Psoas muscle (tissue), 8 donors: ENCODE results near the gene METRN. TPM values are rescaled to one million over a fixed set of nuclear protein-coding genes. Genes with fewer than 3 reads are reported as not detected.

Experiments
- ATAC-seq, 4 donors: fragments of 200-7000 bp; cut with Tn5 transposase; one replicate each; pipeline ENCODE4 v1.9.1; 2020; ENCODE audit warnings: moderate library complexity in 3 of 4, mild to moderate bottlenecking in 2 of 4
- DNase-seq, 2 donors: peaks; one replicate each; pipeline ENCODE4 v3.0.0-alpha.2; 2020
- H3K27ac ChIP-seq: fragments of 200-600 bp; one replicate; pipeline ENCODE4 v1.8.0; 2022
- H3K27me3 ChIP-seq, 3 donors: fragments of 200-600 bp in 1 of 3; one replicate each; pipeline versions ENCODE4 v1.6.1 to v1.8.0; 2013 to 2022; ENCODE audit warnings: low read length in 2 of 3, mild to moderate bottlenecking in 2 of 3, moderate library complexity in 1 of 3; ENCODE audit not compliant: insufficient read depth in 3 of 3
- H3K36me3 ChIP-seq, 2 donors: fragments of 200-600 bp in 1 of 2; one replicate each; pipeline versions ENCODE4 v1.6.1 to v1.8.0; 2013 to 2022; ENCODE audit warnings: low read depth in 1 of 2, mild to moderate bottlenecking in 1 of 2, moderate library complexity in 1 of 2; ENCODE audit not compliant: insufficient read depth in 1 of 2
- H3K4me1 ChIP-seq: fragments of 200-600 bp; one replicate; pipeline ENCODE4 v1.8.0; 2022
- H3K4me3 ChIP-seq: fragments of 200-600 bp; one replicate; pipeline ENCODE4 v1.8.0; 2022; ENCODE audit warnings: mild to moderate bottlenecking
- H3K9me3 ChIP-seq: fragments of 200-600 bp; one replicate; pipeline ENCODE4 v1.8.0; 2022
- WGBS, 3 donors: extraction: QIAGEN DNeasy Blood & Tissue Kit; methylation state at CpG; one replicate each; pipeline versions ENCODE4 v1.1.6 to v1.1.7; 2013; 5-methylcytosine and 5-hydroxymethylcytosine counted together
- intact Hi-C, 2 donors: fragments of 100-400 bp; cut with DNase I; formaldehyde crosslinking; loops; one replicate each; pipeline versions ENCODE4 v1.11.0 to v1.14.2; 2022
- polyA plus RNA-seq, 3 donors: library from polyadenylated mRNA; stranded (reverse); fragments of 200-250 nt; gene quantifications; one replicate each; pipeline ENCODE4 v1.2.3, GENCODE V29; 2013
- total RNA-seq, 4 donors: library from RNA; stranded (reverse); fragmentation: NEBNext Ultra II Directional in 2 of 4; extraction: Animal tissue kit (Norgen Biotek cat#: 25700) in 2 of 4; gene quantifications; one replicate each; pipeline versions ENCODE4 v1.2.1 to v1.2.4, GENCODE V29; 2021 to 2023
- TF ChIP-seq, protein P1 (sequence below): fragments of 200-600 bp; IDR thresholded peaks from one replicate; pipeline ENCODE4 v1.8.0; 2022; ENCODE audit warnings: antibody characterized with exemption
- donor health status: healthy with polysubstance abuse.
- donor health status: DM: no; HTN: no; CAD: no; lungs with moderate emphysema.
- donor health status: Bipolar disorder and iron deficiency.
- donor health status: healthy.
- donor health status: DM: yes; HTN: yes; CAD: no.
- donor health status: DM: no; HTN: no; CAD: no.
- donor health status: DM: no; HTN: no; CAD: no.
- donor health status: DM: yes; HTN: yes; CAD: no.

The METRN gene
- total and polyA plus RNA-seq, 7 donors = 17.9 to 28.0 (median 22.8) TPM

DNA sequence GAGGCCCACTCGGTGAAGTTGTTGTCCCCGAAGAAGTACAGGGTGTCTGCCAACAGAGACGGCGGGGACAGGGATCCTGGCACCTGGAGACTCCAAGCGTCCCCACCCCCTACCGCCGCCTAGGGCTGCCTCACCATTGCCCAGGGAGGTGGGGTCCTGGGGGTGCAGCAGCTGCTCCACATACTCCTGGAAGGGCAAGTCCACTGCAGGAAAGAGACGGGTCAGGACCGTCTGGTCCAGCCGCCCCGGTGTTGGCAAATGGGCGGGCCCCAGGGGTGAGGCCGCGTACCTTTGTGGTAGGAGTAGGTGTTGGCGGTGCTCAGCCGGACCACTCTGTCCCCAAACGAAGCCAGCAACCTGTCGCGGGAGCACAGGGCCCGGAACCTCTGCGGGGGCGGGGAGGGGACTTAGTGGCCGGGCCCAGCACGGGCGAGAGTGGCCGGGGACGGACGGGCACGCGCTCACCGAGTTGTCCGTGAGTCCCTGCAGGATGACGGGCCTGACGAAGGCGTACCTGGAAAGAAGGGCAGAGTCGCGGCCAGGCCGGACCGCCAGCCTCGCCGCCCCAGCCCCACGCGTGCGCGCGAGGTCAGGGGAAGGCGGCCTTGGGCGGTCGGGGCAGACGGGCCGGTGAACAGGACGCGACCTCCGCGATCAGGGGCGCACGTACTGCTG is 31.4 kb upstream of the METRN start:
- Histone ChIP-seq H3K27me3 (no peaks in the 10 kb centered on the region), H3K4me1 (peaks cover 43% of the 10 kb centered on the region), H3K9me3 (no peaks in the 10 kb centered on the region), H3K36me3 (peaks cover 5 to 34% of the 10 kb centered on the region in 2 donors), H3K27ac (peak overlapping the region; percentile 68), H3K4me3 (peak overlapping the region; percentile 79)
- DNase-seq = no peak
- TF ChIP-seq, protein P1, sequence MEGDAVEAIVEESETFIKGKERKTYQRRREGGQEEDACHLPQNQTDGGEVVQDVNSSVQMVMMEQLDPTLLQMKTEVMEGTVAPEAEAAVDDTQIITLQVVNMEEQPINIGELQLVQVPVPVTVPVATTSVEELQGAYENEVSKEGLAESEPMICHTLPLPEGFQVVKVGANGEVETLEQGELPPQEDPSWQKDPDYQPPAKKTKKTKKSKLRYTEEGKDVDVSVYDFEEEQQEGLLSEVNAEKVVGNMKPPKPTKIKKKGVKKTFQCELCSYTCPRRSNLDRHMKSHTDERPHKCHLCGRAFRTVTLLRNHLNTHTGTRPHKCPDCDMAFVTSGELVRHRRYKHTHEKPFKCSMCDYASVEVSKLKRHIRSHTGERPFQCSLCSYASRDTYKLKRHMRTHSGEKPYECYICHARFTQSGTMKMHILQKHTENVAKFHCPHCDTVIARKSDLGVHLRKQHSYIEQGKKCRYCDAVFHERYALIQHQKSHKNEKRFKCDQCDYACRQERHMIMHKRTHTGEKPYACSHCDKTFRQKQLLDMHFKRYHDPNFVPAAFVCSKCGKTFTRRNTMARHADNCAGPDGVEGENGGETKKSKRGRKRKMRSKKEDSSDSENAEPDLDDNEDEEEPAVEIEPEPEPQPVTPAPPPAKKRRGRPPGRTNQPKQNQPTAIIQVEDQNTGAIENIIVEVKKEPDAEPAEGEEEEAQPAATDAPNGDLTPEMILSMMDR = no peak
- ATAC-seq = no peak
- 12 to 17% (median 12%) methylated on average over 31 to 57 of the region's 57 CpGs for WGBS, 3 donors
- intact Hi-C loops = no loop called here

DNA sequence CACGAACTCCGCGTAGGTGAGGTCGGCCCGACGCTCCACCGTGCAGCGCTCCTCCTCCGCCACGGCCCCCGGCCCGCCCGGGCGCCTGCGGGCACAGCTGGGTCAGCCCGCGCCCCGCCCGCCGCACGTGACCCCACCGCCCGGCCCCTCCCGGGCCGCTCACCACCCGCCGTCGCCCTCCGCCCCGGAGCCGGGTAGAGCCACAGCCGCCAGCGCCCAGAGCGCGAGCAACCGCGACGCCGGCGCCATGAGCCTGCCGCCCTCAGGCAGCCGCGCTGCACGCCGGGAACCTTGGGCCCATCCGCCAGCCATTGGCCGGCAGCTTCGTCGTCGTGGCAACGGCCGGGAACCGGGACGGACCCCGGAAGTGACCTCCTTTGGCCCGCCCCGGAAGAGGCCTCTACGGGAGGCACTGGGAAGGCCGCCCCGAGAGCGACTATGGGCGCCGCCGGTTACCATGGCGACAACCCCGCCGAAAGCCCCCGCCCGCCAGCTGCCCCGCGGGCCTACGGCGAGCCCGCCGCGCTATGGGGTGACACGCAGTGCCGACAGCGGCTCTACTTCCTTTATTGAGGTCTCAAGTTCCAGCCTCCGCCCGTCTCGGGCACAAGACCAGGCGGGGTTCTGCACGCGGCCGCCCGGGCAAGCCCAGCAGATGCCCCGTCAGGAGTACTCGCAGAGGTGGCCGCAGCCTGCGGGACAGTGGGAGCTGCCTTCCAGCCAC is 30.7 kb upstream of the METRN start, which contains the start of gene JMJD8:
Gene JMJD8 (minus strand): TSS at position 264 of the 724 bp plus-strand sequence. CDS start 15 bp downstream, at position 249.
- H3K4me1 ChIP-seq = peaks cover 50% of the 10 kb centered on the region
- H3K9me3 ChIP-seq = no peaks in the 10 kb centered on the region
- H3K36me3 ChIP-seq = peaks cover 5 to 34% of the 10 kb centered on the region in 2 donors
- peak within 1 kb of the TSS; percentile 68 for H3K27ac ChIP-seq
- DNase-seq (peak; percentile 99), ATAC-seq (peak; percentile 69 to 75 (median 72))
- no peaks in the 10 kb centered on the region for H3K27me3 ChIP-seq
- 1% methylated on average over 55 to 91 of the region's 91 CpGs for WGBS, 3 donors
- intact Hi-C loops = no loop called here
- TF ChIP-seq, protein P1 = no peak
- peak within 1 kb of the TSS; percentile 79 for H3K4me3 ChIP-seq

DNA sequence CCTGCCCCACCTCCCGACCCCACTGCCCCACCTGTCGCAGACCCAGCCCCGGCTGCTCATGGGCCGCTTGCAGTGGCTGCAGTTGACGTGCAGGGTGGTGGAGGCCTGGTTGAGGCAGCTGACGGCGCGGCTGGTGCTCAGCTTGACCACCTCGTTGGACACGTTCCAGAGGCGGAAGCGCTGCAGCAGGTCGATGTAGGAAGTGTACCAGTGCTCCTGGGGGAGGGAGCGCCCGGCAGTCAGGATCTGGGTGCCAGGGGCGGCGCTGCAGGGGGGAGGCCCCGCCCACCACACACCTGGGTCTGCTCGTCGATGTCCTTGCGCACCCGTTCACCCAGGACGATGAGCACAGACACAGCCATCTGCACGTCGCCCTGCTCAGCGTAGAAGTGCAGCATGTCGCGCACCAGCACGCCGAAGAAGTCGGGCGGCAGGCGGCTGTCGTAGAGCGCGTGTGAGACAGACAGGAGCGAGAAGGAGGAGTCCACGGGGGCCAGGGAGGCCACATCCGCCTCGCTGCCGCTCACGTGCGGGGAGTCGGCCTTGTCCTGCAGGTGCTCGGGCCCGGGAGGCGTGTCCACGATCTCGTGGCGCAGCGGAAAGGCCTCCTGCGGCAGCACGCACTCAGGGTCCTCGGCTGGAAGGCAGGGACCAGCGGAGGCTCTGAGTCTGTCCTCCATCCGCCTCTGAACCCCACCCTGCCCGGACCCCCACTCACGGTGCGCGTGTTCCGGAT is 29.8 kb upstream of the METRN start:
- no peaks in the 10 kb centered on the region for H3K27me3 ChIP-seq
- TF ChIP-seq, protein P1 = no peak
- H3K36me3 ChIP-seq = peaks cover 5 to 34% of the 10 kb centered on the region in 2 donors
- 87 to 91% (median 88%) methylated on average over 58 to 61 of the region's 61 CpGs for WGBS, 3 donors
- ATAC-seq = no peak
- intact Hi-C loops = no loop called here
- H3K9me3 ChIP-seq = no peaks in the 10 kb centered on the region
- DNase-seq = peak in 1 of 2 donors; percentile 45
- peak overlapping the region; percentile 79 for H3K4me3 ChIP-seq
- H3K4me1 ChIP-seq = peaks cover 55% of the 10 kb centered on the region
- peak overlapping the region; percentile 68 for H3K27ac ChIP-seq

DNA sequence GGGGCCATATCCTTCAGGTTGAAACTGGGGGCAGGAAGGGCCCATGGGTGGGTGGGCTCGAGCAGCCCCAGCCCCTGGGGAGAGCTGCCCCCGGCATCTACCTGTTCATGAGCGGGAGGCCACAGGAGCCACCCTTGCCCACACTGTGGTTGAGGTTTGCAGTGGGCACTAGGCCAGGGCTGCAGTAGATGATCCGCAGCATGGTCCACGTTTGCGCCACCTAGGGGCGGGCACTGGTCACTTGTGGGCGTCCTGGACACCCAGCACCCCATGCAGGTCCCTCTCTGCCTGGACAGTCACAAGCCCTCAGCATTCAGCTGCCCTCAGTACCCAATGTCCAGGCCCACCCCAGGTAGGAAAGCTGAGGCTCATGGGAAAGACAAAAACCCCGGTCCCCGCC is 29.0 kb upstream of the METRN start:
- H3K4me3 ChIP-seq = no peak overlapping the region
- ATAC-seq (no peak), DNase-seq (peak in 1 of 2 donors; percentile 55)
- 63 to 69% (median 66%) methylated on average over 10 of the region's 10 CpGs for WGBS, 3 donors
- TF ChIP-seq, protein P1 = no peak
- intact Hi-C loops = no loop called here
- no peaks in the 10 kb centered on the region for H3K9me3 ChIP-seq
- H3K27me3 ChIP-seq = no peaks in the 10 kb centered on the region
- no peak overlapping the region for H3K27ac ChIP-seq
- peaks cover 5 to 34% of the 10 kb centered on the region in 2 donors for H3K36me3 ChIP-seq
- peaks cover 58% of the 10 kb centered on the region for H3K4me1 ChIP-seq
